H1 (cell line): ENCODE results near the gene NIN. TPM values are rescaled to one million over a fixed set of nuclear protein-coding genes. Genes with fewer than 3 reads are reported as not detected.

Experiments used
- ASH2L ChIP-seq: fragments of 200-600, 300-600 bp; sonication (generic); IDR thresholded peaks from one replicate; pipeline ENCODE4 v1.7.1; 2017; ENCODE audit warnings: low read length
- MAX ChIP-seq: IDR thresholded peaks from 2 replicates; pipeline ENCODE4 v1.6.1; 2012; ENCODE audit warnings: inconsistent platforms
- RXRA ChIP-seq: IDR thresholded peaks from 2 replicates; pipeline ENCODE4 v1.6.1; 2011; ENCODE audit warnings: low read depth, mild to moderate bottlenecking, low read length, moderate library complexity; ENCODE audit not compliant: insufficient read depth
- polyA plus RNA-seq, 7 experiments: library from polyadenylated mRNA; depleted of rRNA in 3 of 7; stranded (reverse) in 5 of 7; unstranded in 2 of 7; fragments of >200 nt in 5 of 7; fragments of 200-250 nt in 2 of 7; gene quantifications; 1 replicate in 5 of 7; 2 replicates in 1 of 7; 4 replicates in 1 of 7; pipeline versions ENCODE4 v1.2.1 to v1.2.3, GENCODE V29; 2011 to 2013; ENCODE audit warnings: missing spikeins in 2 of 7, mixed read lengths in 2 of 7
- total RNA-seq: library from RNA; stranded (reverse); fragmentation: NEBNext Ultra II Directional; extraction: Animal tissue kit (Norgen Biotek cat#: 25700); gene quantifications from 2 replicates; pipeline ENCODE4 v1.2.1, GENCODE V29; 2021

Gene NIN
- total and polyA plus RNA-seq, 2 of the 8 experiments (the other 6 are each of a cell fraction or from before 2014, with no cell fraction given): 3.2 to 21.3 TPM

GRCh38 chr14:50784683-50785456 lies 46.1 kb downstream of the NIN start (continued):
- TF ChIP-seq MAX: no peak
- TF ChIP-seq RXRA: no peak
- TF ChIP-seq ASH2L: no peak
